ENCODE data around the gene CST4. TPM values are rescaled to one million over a fixed set of nuclear protein-coding genes. Genes with fewer than 3 reads are reported as not detected.

The CST4 gene
- total and polyA plus RNA-seq, 2 experiments from 2014 or later: not detected

DNA sequence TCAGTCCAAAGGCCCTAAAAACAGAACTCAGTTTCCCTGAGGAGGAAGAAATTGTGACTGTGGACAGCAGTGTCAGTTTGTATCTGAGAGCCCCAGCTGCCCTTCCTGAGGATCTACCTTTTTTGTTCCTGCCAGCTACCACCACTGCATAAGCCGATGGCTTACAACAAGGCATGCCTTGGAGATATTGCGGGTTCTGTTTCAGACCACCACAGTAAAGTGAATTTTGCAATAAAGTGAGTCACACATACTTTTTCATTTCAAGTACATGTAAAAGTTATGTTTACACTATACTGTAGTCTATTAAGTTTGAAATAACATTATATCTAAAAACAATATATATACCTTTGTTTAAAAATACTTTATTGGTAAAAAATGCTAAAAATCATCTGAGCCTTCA is 41.5 kb downstream of the CST4 start:
- Mint-ChIP-seq H3K4me3 (no peak overlapping the region), H3K27ac (no peak overlapping the region), H3K4me1 (peaks cover 2% of the 10 kb centered on the region; the same call in 1 of the 3 replicates), H3K9me3 (no peaks in the 10 kb centered on the region), H3K27me3 (ENCODE audit: insufficient read depth, low read depth, poor library complexity) (peaks cover 5% of the 10 kb centered on the region), H3K36me3 (ENCODE audit: low read depth) (no peaks in the 10 kb centered on the region)
- no peak for ATAC-seq
- no peak overlapping the region for H2AFZ ChIP-seq
- no peaks in the 10 kb centered on the region for H3F3A ChIP-seq (replicated peaks; ENCODE audit: low read depth)
- no peaks in the 10 kb centered on the region; the same call in 1 of the 2 replicates for H3K4me1 ChIP-seq (ENCODE audit: insufficient read depth)
- no peaks in the 10 kb centered on the region for H3K27me3 ChIP-seq (ENCODE audit: insufficient read depth)
- no peak for DNase-seq (ENCODE audit: low spot score)
- no peak overlapping the region for H3K27ac ChIP-seq (ENCODE audit: low read depth)
- H3K36me3 ChIP-seq (ENCODE audit: insufficient read depth): no peaks in the 10 kb centered on the region
- no peaks in the 10 kb centered on the region; the same call in 1 of the 2 replicates for H3K9me2 ChIP-seq (ENCODE audit: insufficient read depth)
- no peak for TF ChIP-seq EZH2 (IDR thresholded peaks at IDR 0.05; ENCODE audit: low read depth, unreplicated experiment)
- TF ChIP-seq, protein P1, sequence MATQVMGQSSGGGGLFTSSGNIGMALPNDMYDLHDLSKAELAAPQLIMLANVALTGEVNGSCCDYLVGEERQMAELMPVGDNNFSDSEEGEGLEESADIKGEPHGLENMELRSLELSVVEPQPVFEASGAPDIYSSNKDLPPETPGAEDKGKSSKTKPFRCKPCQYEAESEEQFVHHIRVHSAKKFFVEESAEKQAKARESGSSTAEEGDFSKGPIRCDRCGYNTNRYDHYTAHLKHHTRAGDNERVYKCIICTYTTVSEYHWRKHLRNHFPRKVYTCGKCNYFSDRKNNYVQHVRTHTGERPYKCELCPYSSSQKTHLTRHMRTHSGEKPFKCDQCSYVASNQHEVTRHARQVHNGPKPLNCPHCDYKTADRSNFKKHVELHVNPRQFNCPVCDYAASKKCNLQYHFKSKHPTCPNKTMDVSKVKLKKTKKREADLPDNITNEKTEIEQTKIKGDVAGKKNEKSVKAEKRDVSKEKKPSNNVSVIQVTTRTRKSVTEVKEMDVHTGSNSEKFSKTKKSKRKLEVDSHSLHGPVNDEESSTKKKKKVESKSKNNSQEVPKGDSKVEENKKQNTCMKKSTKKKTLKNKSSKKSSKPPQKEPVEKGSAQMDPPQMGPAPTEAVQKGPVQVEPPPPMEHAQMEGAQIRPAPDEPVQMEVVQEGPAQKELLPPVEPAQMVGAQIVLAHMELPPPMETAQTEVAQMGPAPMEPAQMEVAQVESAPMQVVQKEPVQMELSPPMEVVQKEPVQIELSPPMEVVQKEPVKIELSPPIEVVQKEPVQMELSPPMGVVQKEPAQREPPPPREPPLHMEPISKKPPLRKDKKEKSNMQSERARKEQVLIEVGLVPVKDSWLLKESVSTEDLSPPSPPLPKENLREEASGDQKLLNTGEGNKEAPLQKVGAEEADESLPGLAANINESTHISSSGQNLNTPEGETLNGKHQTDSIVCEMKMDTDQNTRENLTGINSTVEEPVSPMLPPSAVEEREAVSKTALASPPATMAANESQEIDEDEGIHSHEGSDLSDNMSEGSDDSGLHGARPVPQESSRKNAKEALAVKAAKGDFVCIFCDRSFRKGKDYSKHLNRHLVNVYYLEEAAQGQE (IDR thresholded peaks at IDR 0.05; ENCODE audit: unreplicated experiment): no peak
- TF ChIP-seq EZH2phosphoT487 (IDR thresholded peaks at IDR 0.05; ENCODE audit: unreplicated experiment): no peak
- TF ChIP-seq ZNF331 (CRISPR knock-in tag; IDR thresholded peaks at IDR 0.05; ENCODE audit: low read depth): no peak
- no peak for TF ChIP-seq POLR2AphosphoS5 (IDR thresholded peaks at IDR 0.05; ENCODE audit: low read depth)
- TF ChIP-seq, protein P2, sequence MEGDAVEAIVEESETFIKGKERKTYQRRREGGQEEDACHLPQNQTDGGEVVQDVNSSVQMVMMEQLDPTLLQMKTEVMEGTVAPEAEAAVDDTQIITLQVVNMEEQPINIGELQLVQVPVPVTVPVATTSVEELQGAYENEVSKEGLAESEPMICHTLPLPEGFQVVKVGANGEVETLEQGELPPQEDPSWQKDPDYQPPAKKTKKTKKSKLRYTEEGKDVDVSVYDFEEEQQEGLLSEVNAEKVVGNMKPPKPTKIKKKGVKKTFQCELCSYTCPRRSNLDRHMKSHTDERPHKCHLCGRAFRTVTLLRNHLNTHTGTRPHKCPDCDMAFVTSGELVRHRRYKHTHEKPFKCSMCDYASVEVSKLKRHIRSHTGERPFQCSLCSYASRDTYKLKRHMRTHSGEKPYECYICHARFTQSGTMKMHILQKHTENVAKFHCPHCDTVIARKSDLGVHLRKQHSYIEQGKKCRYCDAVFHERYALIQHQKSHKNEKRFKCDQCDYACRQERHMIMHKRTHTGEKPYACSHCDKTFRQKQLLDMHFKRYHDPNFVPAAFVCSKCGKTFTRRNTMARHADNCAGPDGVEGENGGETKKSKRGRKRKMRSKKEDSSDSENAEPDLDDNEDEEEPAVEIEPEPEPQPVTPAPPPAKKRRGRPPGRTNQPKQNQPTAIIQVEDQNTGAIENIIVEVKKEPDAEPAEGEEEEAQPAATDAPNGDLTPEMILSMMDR (conservative IDR thresholded peaks at IDR 0.05; ENCODE audit: low read depth in 2 of 2): no peak
- no peak for TF ChIP-seq NANOG (IDR thresholded peaks at IDR 0.05; ENCODE audit: borderline replicate concordance)
- TF ChIP-seq CREB1 (CRISPR knock-in tag; IDR thresholded peaks at IDR 0.05; ENCODE audit: low read depth): no peak
- no peak for TF ChIP-seq ZNF114 (CRISPR knock-in tag; IDR thresholded peaks at IDR 0.05)
- TF ChIP-seq, protein P3, sequence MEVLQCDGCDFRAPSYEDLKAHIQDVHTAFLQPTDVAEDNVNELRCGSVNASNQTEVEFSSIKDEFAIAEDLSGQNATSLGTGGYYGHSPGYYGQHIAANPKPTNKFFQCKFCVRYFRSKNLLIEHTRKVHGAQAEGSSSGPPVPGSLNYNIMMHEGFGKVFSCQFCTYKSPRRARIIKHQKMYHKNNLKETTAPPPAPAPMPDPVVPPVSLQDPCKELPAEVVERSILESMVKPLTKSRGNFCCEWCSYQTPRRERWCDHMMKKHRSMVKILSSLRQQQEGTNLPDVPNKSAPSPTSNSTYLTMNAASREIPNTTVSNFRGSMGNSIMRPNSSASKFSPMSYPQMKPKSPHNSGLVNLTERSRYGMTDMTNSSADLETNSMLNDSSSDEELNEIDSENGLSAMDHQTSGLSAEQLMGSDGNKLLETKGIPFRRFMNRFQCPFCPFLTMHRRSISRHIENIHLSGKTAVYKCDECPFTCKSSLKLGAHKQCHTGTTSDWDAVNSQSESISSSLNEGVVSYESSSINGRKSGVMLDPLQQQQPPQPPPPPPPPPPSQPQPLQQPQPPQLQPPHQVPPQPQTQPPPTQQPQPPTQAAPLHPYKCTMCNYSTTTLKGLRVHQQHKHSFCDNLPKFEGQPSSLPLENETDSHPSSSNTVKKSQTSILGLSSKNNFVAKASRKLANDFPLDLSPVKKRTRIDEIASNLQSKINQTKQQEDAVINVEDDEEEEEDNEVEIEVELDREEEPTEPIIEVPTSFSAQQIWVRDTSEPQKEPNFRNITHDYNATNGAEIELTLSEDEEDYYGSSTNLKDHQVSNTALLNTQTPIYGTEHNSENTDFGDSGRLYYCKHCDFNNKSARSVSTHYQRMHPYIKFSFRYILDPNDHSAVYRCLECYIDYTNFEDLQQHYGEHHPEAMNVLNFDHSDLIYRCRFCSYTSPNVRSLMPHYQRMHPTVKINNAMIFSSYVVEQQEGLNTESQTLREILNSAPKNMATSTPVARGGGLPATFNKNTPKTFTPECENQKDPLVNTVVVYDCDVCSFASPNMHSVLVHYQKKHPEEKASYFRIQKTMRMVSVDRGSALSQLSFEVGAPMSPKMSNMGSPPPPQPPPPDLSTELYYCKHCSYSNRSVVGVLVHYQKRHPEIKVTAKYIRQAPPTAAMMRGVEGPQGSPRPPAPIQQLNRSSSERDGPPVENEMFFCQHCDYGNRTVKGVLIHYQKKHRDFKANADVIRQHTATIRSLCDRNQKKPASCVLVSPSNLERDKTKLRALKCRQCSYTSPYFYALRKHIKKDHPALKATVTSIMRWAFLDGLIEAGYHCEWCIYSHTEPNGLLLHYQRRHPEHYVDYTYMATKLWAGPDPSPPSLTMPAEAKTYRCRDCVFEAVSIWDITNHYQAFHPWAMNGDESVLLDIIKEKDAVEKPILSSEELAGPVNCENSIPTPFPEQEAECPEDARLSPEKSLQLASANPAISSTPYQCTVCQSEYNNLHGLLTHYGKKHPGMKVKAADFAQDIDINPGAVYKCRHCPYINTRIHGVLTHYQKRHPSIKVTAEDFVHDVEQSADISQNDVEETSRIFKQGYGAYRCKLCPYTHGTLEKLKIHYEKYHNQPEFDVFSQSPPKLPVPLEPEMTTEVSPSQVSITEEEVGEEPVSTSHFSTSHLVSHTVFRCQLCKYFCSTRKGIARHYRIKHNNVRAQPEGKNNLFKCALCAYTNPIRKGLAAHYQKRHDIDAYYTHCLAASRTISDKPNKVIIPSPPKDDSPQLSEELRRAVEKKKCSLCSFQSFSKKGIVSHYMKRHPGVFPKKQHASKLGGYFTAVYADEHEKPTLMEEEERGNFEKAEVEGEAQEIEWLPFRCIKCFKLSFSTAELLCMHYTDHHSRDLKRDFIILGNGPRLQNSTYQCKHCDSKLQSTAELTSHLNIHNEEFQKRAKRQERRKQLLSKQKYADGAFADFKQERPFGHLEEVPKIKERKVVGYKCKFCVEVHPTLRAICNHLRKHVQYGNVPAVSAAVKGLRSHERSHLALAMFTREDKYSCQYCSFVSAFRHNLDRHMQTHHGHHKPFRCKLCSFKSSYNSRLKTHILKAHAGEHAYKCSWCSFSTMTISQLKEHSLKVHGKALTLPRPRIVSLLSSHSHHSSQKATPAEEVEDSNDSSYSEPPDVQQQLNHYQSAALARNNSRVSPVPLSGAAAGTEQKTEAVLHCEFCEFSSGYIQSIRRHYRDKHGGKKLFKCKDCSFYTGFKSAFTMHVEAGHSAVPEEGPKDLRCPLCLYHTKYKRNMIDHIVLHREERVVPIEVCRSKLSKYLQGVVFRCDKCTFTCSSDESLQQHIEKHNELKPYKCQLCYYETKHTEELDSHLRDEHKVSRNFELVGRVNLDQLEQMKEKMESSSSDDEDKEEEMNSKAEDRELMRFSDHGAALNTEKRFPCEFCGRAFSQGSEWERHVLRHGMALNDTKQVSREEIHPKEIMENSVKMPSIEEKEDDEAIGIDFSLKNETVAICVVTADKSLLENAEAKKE (CRISPR knock-in tag; IDR thresholded peaks at IDR 0.05): no peak
- TF ChIP-seq, protein P4, sequence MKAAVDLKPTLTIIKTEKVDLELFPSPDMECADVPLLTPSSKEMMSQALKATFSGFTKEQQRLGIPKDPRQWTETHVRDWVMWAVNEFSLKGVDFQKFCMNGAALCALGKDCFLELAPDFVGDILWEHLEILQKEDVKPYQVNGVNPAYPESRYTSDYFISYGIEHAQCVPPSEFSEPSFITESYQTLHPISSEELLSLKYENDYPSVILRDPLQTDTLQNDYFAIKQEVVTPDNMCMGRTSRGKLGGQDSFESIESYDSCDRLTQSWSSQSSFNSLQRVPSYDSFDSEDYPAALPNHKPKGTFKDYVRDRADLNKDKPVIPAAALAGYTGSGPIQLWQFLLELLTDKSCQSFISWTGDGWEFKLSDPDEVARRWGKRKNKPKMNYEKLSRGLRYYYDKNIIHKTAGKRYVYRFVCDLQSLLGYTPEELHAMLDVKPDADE (IDR thresholded peaks at IDR 0.05): no peak
- no peak for TF ChIP-seq JUNB (IDR thresholded peaks at IDR 0.05; ENCODE audit: unreplicated experiment)
- no peak for TF ChIP-seq STAT1 (IDR thresholded peaks at IDR 0.05; ENCODE audit: unreplicated experiment)
- H3K79me2 ChIP-seq (replicated peaks; ENCODE audit: insufficient read depth): no peaks in the 10 kb centered on the region
- no peak overlapping the region for H3K4me2 ChIP-seq
- H4K20me1 ChIP-seq (replicated peaks; ENCODE audit: insufficient read depth): no peaks in the 10 kb centered on the region
- no peak overlapping the region for H3K4me3 ChIP-seq

Measured in GM23338 (cell line).